Aorta (tissue), 5 donors: ENCODE measurements around the gene MYO18A. TPM values are rescaled to one million over a fixed set of nuclear protein-coding genes. Genes with fewer than 3 reads are reported as not detected.
A peak's percentile ranks its signal among the peaks of the same experiment; 100 is the strongest.

Source experiments
- ATAC-seq: fragments of 200-7000 bp; cut with Tn5 transposase; one replicate; pipeline ENCODE4 v1.9.1; 2022; ENCODE audit warnings: moderate library complexity; ENCODE audit not compliant: low FRiP score
- DNase-seq, 2 donors: peaks; one replicate each; pipeline ENCODE4 v3.0.0-alpha.2; 2020
- H3K27ac ChIP-seq, 2 donors: one replicate each; pipeline ENCODE4 v1.5.1; 2013; ENCODE audit warnings: low read length in 2 of 2, mild to moderate bottlenecking in 2 of 2, moderate library complexity in 2 of 2, control low read depth in 1 of 2, inconsistent platforms in 1 of 2, low read depth in 1 of 2
- H3K27me3 ChIP-seq, 2 donors: one replicate each; pipeline ENCODE4 v1.6.1; 2013; ENCODE audit warnings: control low read depth in 1 of 2, low read length in 1 of 2, mild to moderate bottlenecking in 1 of 2, moderate library complexity in 1 of 2; ENCODE audit not compliant: insufficient read depth in 2 of 2, control insufficient read depth in 1 of 2
- H3K36me3 ChIP-seq, 2 donors: one replicate each; pipeline ENCODE4 v1.6.1; 2013; ENCODE audit warnings: control low read depth in 1 of 2, low read length in 1 of 2, mild to moderate bottlenecking in 1 of 2; ENCODE audit not compliant: insufficient read depth in 2 of 2, control insufficient read depth in 1 of 2
- H3K4me1 ChIP-seq, 2 donors: one replicate each; pipeline ENCODE4 v1.6.1; 2013; ENCODE audit warnings: low read length in 2 of 2, control low read depth in 1 of 2, mild to moderate bottlenecking in 1 of 2, moderate library complexity in 1 of 2; ENCODE audit not compliant: insufficient read depth in 2 of 2, control insufficient read depth in 1 of 2
- H3K4me3 ChIP-seq, 2 donors: one replicate each; pipeline ENCODE4 v1.5.1; 2013; ENCODE audit warnings: low read length in 2 of 2, control low read depth in 1 of 2, mild to moderate bottlenecking in 1 of 2
- H3K9me3 ChIP-seq: one replicate; pipeline ENCODE4 v1.6.1; 2013; ENCODE audit warnings: mild to moderate bottlenecking, low read length; ENCODE audit not compliant: control insufficient read depth
- WGBS, 2 donors: extraction: QIAGEN DNeasy Blood & Tissue Kit; methylation state at CpG; one replicate each; pipeline ENCODE4 v1.1.7; 2013; 5-methylcytosine and 5-hydroxymethylcytosine counted together
- intact Hi-C, 2 donors: fragments of 100-400 bp; cut with DNase I; formaldehyde crosslinking; loops; one replicate each; pipeline versions ENCODE4 v1.14.2 to v1.15.0; 2022
- polyA plus RNA-seq, 2 donors: library from polyadenylated mRNA; stranded (reverse); fragments of 200-250 nt; gene quantifications; one replicate each; pipeline ENCODE4 v1.2.3, GENCODE V29; 2013
- total RNA-seq, 2 donors: library from RNA; stranded (reverse); fragmentation: NEBNext Ultra II Directional; extraction: Animal tissue kit (Norgen Biotek cat#: 25700); gene quantifications; one replicate each; pipeline ENCODE4 v1.2.1, GENCODE V29; 2021
- donor health status: healthy with polysubstance abuse.
- donor health status: Bipolar disorder and iron deficiency.
- donor health status: DM: no; HTN: no; CAD: no.
- donor health status: DM: no; HTN: no; CAD: no.
- donor health status: DM: yes; HTN: yes; CAD: no.

The MYO18A gene
- total and polyA plus RNA-seq, 4 donors = 17.4 to 116 (median 104) TPM

DNA sequence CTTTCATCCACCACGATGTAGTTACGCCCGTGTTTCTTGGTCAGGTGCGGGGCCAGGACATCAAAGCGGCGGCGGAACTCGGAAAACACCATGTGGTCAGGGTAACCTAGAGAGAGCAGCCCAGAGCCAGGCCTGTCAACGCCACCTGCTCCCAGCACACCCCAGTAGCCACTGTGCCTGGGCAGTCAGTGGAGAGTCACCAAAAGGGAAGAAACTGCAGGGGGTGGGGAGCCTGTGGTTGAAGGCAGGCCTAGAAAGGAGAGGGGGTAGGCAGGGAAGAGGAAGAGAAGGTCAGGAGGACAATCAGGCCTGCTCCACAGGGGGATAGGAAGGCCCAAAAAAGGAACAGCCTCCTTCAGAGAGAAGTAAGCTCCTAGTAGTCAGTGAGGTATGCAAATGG is 73.1 kb downstream of the MYO18A start:
- H3K27ac ChIP-seq = no peak overlapping the region
- WGBS, 2 donors = 82 to 83% methylated on average over 9 of the region's 9 CpGs
- no peaks in the 10 kb centered on the region for H3K4me1 ChIP-seq
- no peaks in the 10 kb centered on the region for H3K27me3 ChIP-seq
- H3K4me3 ChIP-seq = no peak overlapping the region
- peaks cover 3 to 12% of the 10 kb centered on the region in 2 donors for H3K36me3 ChIP-seq
- peak in 1 of 2 donors; percentile 76 for DNase-seq
- no peak for ATAC-seq
- intact Hi-C loops = no loop called here
- no peaks in the 10 kb centered on the region for H3K9me3 ChIP-seq

- H3K27me3 ChIP-seq = no peaks in the 10 kb centered on the region
- WGBS, 2 donors = 92 to 94% methylated on average over 4 of the region's 4 CpGs
- ATAC-seq (no peak), DNase-seq (no peak)
- no peak overlapping the region for H3K4me3 ChIP-seq
- intact Hi-C loops = no loop called here
- H3K36me3 ChIP-seq = peaks cover 0 to 10% of the 10 kb centered on the region in 2 donors
- no peaks in the 10 kb centered on the region for H3K9me3 ChIP-seq
- H3K4me1 ChIP-seq = no peaks in the 10 kb centered on the region
- H3K27ac ChIP-seq = no peak overlapping the region
These were observed 76.9 kb downstream of the MYO18A start for GRCh38 chr17:29103341-29103740.

DNA sequence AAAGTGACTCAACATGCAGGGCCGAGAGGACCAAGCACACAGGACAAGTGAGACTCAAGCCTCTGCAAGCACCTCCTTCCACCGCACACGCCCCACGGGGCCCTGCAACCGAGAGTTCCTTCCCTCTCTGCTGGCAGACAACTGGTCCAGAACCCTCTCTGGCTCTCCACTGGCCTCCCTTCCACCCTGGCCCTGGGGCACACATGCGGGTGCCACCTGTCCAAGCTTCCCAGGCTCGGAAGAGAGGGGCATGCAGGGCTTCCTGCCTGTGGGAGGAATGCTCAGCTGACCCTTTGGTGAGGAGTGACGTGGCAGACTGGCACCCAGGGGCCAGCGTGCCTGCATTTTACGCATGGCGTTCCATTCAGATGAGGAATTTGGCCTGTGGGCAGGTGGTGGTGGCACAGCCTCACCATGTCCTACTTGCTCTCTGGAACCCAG is 77.4 kb downstream of the MYO18A start:
- DNase-seq = no peak
- ATAC-seq = no peak
- H3K27ac ChIP-seq = no peak overlapping the region
- WGBS, 2 donors = 82 to 83% methylated on average over 11 of the region's 11 CpGs
- no peaks in the 10 kb centered on the region for H3K9me3 ChIP-seq
- H3K4me3 ChIP-seq = no peak overlapping the region
- intact Hi-C loops = no loop called here
- H3K4me1 ChIP-seq = no peaks in the 10 kb centered on the region
- H3K27me3 ChIP-seq = no peaks in the 10 kb centered on the region
- H3K36me3 ChIP-seq = peaks cover 0 to 15% of the 10 kb centered on the region in 2 donors

DNA sequence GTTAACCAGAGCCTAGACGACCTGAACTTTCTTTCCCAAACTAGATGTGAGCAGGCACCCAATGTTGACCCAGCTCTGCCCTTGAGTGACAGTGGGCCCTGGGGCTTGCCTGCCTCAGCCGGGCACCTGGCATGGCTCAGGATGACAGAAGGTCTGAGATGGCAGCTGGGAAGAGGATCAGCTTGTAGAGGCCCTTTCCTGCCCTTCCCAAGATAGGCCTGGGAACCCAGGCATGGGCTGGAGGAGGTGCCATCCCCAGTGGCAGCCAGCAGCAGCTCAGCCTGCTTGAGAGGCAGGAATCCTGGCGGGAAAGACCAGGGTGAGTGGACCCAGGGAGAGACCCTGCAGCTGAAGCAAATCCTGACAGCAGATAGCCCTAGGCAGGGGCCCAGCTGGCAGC is 78.2 kb downstream of the MYO18A start:
- Histone ChIP-seq H3K36me3 (peaks cover 0 to 17% of the 10 kb centered on the region in 2 donors), H3K9me3 (no peaks in the 10 kb centered on the region), H3K27me3 (no peaks in the 10 kb centered on the region), H3K4me1 (no peaks in the 10 kb centered on the region), H3K4me3 (no peak overlapping the region), H3K27ac (no peak overlapping the region)
- 80 to 82% methylated on average over 3 of the region's 3 CpGs for WGBS, 2 donors
- no peak for DNase-seq
- ATAC-seq = no peak
- intact Hi-C loops = no loop called here

DNA sequence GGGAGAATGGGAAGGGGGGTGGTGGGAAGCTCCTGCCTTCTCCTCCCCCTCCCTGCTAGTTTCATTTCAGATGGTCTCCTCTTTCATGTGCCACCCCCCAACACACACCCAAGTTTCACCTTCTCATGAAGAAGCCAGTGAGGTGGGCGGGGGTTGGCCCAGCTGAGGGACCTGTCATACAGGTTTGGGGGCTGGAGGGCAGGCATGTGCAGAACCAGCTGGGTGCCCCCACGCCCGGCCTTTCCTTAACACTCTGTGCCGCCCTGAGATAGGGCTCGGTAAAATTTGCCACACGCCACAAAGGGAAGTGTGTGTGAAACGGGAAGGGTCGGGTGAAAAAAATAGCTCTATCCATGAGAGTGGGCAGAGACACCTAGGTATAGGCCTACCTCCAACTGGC is 79.9 kb downstream of the MYO18A start:
- no peak overlapping the region for H3K4me3 ChIP-seq
- H3K27me3 ChIP-seq = no peaks in the 10 kb centered on the region
- H3K4me1 ChIP-seq = no peaks in the 10 kb centered on the region
- no peaks in the 10 kb centered on the region for H3K9me3 ChIP-seq
- intact Hi-C loops = no loop called here
- DNase-seq (no peak), ATAC-seq (no peak)
- peaks cover 0 to 17% of the 10 kb centered on the region in 2 donors for H3K36me3 ChIP-seq
- H3K27ac ChIP-seq = no peak overlapping the region
- WGBS, 2 donors = 73 to 85% methylated on average over 8 of the region's 8 CpGs

- no peak for DNase-seq
- no peaks in the 10 kb centered on the region for H3K27me3 ChIP-seq
- no peak overlapping the region for H3K4me3 ChIP-seq
- 85 to 89% methylated on average over 5 of the region's 5 CpGs for WGBS, 2 donors
- no peaks in the 10 kb centered on the region for H3K9me3 ChIP-seq
- H3K36me3 ChIP-seq = peaks cover 0 to 17% of the 10 kb centered on the region in 2 donors
- no peaks in the 10 kb centered on the region for H3K4me1 ChIP-seq
- no peak overlapping the region for H3K27ac ChIP-seq
- intact Hi-C loops = no loop called here
- no peak for ATAC-seq
These were observed 80.7 kb downstream of the MYO18A start for GRCh38 chr17:29099527-29099926.

- Histone ChIP-seq H3K27me3 (no peaks in the 10 kb centered on the region), H3K4me1 (no peaks in the 10 kb centered on the region), H3K9me3 (no peaks in the 10 kb centered on the region), H3K36me3 (peaks cover 0 to 30% of the 10 kb centered on the region in 2 donors), H3K27ac (no peak overlapping the region), H3K4me3 (no peak overlapping the region)
- no peak for DNase-seq
- 66 to 72% methylated on average over 6 of the region's 6 CpGs for WGBS, 2 donors
- ATAC-seq = no peak
- intact Hi-C loops = no loop called here
These were observed 84.1 kb downstream of the MYO18A start for GRCh38 chr17:29096094-29096493.

DNA sequence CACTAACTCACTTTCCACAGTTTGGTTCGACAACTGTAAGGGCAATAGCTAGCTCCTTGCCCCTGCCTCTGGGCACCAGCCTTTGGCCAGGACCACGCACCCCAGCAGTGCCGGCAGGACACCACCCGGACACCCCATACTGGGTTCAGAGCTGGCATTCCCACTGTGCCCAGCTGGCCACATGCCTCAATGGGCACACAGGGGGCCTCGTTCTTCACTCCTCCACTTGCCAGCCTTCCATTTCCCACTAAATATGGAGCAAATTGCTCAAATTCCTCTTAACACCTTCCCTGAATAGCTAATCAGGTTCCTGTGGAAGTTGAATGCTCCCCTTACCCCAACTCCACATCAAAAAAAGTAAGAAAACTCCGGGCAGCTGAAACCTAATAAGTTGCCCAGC is 84.8 kb downstream of the MYO18A start:
- no peak for DNase-seq

DNA sequence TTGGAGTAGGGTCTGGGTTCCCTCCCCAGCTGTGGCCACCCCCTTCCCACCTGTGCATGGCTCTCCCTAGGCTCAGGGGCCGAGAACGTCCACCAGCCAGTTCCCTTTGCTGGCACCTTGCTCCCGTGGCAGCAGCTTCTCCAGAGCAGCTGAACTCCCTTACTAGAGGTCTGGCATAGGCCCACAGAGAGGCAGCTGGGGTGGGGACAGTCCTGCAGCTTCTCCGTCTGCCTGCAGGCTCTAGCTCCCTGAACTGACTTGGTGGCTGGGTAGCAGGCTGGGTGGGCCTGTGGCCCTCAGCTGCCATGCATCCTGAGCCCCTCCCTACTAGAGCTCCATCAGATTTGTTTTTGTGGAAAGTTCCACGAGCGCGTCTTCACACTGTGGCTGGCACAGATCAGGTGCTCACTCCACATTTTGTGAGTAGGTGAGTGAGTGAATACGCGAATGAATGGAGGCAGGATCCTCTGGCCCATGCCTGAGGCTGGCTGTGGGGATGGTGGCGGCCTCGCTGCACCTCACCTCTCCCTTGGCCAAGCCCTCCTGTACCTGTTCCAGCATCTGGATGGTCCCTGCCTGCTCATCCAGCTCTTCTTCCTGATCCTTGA is 86.0 kb downstream of the MYO18A start:
- Histone ChIP-seq H3K27ac (no peak overlapping the region), H3K4me1 (no peaks in the 10 kb centered on the region), H3K36me3 (peaks cover 4 to 34% of the 10 kb centered on the region in 2 donors), H3K9me3 (no peaks in the 10 kb centered on the region), H3K4me3 (no peak overlapping the region), H3K27me3 (no peaks in the 10 kb centered on the region)
- 84 to 87% methylated on average over 11 of the region's 11 CpGs for WGBS, 2 donors
- ATAC-seq (no peak), DNase-seq (no peak)
- intact Hi-C loops = no loop called here

More for the DNA sequence above, 84.8 kb downstream of the MYO18A start:
- peaks cover 4 to 36% of the 10 kb centered on the region in 2 donors for H3K36me3 ChIP-seq
- 82 to 86% methylated on average over 6 of the region's 6 CpGs for WGBS, 2 donors
- H3K4me3 ChIP-seq = no peak overlapping the region
- no peaks in the 10 kb centered on the region for H3K4me1 ChIP-seq
- no peak overlapping the region for H3K27ac ChIP-seq
- no peaks in the 10 kb centered on the region for H3K27me3 ChIP-seq
- no peaks in the 10 kb centered on the region for H3K9me3 ChIP-seq
- intact Hi-C loops = no loop called here
- ATAC-seq = no peak
